ENCODE results near the gene IL6R. TPM values are rescaled to one million over a fixed set of nuclear protein-coding genes. Genes with fewer than 3 reads are reported as not detected.

The IL6R gene
- total and polyA plus RNA-seq, 2 of the 4 experiments (the other 2 are of a cell fraction), result 5.3 to 9.5 TPM

DNA sequence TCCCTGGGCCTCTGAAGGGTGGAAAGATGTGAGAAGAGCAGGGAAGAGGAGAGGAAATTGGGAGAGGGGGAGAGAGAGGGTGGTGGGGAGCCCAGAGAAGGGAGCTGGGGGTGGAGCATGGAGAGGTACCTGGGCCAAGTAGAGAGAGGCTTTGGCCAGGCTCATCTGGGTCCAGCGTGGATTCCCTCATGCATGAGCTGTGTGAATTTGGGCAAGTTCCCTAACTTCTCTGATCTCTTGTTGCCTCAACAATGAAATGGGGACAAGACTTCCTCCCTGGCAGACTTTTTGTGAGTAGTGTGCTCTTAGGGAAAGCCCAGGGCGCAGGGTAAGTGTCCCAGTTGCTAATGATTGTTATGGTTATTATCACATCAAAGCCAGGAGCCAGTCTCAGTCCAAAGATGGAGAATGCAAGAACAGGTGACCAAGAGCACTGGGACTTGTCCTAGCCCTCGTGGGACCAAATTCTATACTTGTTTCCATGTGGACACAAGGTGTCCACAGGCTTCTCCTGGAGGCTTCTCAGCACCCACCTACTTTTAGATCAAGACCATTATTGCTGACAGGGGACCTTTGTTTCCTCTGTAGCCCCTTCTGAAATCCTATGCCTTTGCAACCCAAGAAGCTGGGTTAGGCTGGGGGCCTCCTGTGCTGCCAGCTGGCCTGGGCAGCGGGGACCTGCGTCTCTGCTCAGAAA, 13.9 kb downstream of the IL6R start:
- POLR2A ChIA-PET (ENCODE audit: unreplicated experiment), result no interaction called here
- no peaks in the 10 kb centered on the region for H3K27me3 ChIP-seq (ENCODE audit: control insufficient read depth, insufficient read depth, low read length)
- no peak overlapping the region for H3K56ac ChIP-seq (ENCODE audit: extremely low read depth, insufficient read depth, low read length)
- H3K4me3 ChIP-seq (ENCODE audit: insufficient read depth, low read depth, low read length), result no peak overlapping the region
- H3K4me2 ChIP-seq (ENCODE audit: low read depth, low read length), result peak overlapping the region; percentile 38; the same call in 1 of the 2 replicates
- in situ Hi-C loops (cut with MboI; ENCODE audit: low sequenced_read_pairs) (no loop called here), intact Hi-C loops (cut with micrococcal nuclease) (loop anchor here (1.0 kb wide), 1 partner anchor 13 kb away; no protein-coding TSS in a partner anchor), dilution Hi-C loops (cut with HindIII; ENCODE audit: low sequenced_read_pairs, unreplicated experiment) (no loop called here)
- H3K27ac ChIP-seq (ENCODE audit: insufficient read depth, low read length), result peak overlapping the region; percentile 78
- H2AFZ ChIP-seq (replicated peaks; ENCODE audit: low read length, poor library complexity), result no peak overlapping the region
- H2BK120ac ChIP-seq (ENCODE audit: low read depth, low read length), result peak overlapping the region; percentile 67
- no peak for ATAC-seq (ENCODE audit: low read depth)
- no peaks in the 10 kb centered on the region; the same call in 1 of the 2 replicates for H3K36me3 ChIP-seq (ENCODE audit: control insufficient read depth, insufficient read depth, low read length)
- H3K79me1 ChIP-seq (ENCODE audit: low read depth in 1 of 2, low read length in 2 of 2), result peaks cover 0 to 21% of the 10 kb centered on the region in 2 experiments; a peak in 1 of 4 replicates
- DNase-seq, result no peak
- 0 out of 4 replicates have a peak overlapping the region, but pooled peaks of 1 of the 2 experiments have one; percentile 3 for H4K8ac ChIP-seq (ENCODE audit: low read depth in 2 of 2, low read length in 2 of 2)
- H3K4ac ChIP-seq (ENCODE audit: low read depth, low read length), result peak overlapping the region; percentile 80
- no peaks in the 10 kb centered on the region for H3K9me3 ChIP-seq (ENCODE audit: control insufficient read depth, insufficient read depth, low read length)
- H3K14ac ChIP-seq (replicated peaks; ENCODE audit: low read depth, low read length), result peak overlapping the region; percentile 54; the same call in 1 of the 2 replicates
- H3K9ac ChIP-seq (ENCODE audit: low read depth, low read length), result peak overlapping the region; percentile 11; the same call in 1 of the 2 replicates
- peak overlapping the region; percentile 30; the same call in 2 of the 3 replicates for H2BK15ac ChIP-seq (ENCODE audit: low read depth, low read length)
- H2AK5ac ChIP-seq (ENCODE audit: low read depth, low read length), result peak overlapping the region; percentile 95
- CTCF ChIA-PET, result interaction anchor here (0.9 to 2.2 kb wide), 2 partner anchors 13 to 44 kb away, joined by 3 to 9 read pairs; no protein-coding TSS in a partner anchor
- H3K18ac ChIP-seq (ENCODE audit: low read depth, low read length), result peak overlapping the region; percentile 35
- H3K23ac ChIP-seq (ENCODE audit: low read depth, low read length), result no peak overlapping the region
- no peak for TF ChIP-seq NFE2L2 (IDR thresholded peaks at IDR 0.05; ENCODE audit: low read depth, low read length)
- TF ChIP-seq BHLHE40 (IDR thresholded peaks at IDR 0.05; ENCODE audit: low read depth, low read length), result no peak
- peak; percentile 45; the same call in 1 of the 2 replicates for TF ChIP-seq MAFK (IDR thresholded peaks at IDR 0.05; ENCODE audit: low read depth, low read length)
- no peak for TF ChIP-seq RCOR1 (IDR thresholded peaks at IDR 0.05; ENCODE audit: insufficient replicate concordance, low read length)
- H2BK5ac ChIP-seq (ENCODE audit: low read depth, low read length, poor library complexity, severe bottlenecking), result peak overlapping the region; percentile 8
- peaks cover 41% of the 10 kb centered on the region for H3K4me1 ChIP-seq (ENCODE audit: control insufficient read depth, insufficient read depth, low read length)
- H3K9me1 ChIP-seq (ENCODE audit: insufficient read depth, low read length), result peaks cover 13% of the 10 kb centered on the region
- H4K5ac ChIP-seq (ENCODE audit: low read depth, low read length), result peak overlapping the region; percentile 20; the same call in 1 of the 2 replicates
- peak overlapping the region; percentile 73 for H2AK9ac ChIP-seq (replicated peaks; ENCODE audit: low read depth, low read length, poor library complexity)
- H4K91ac ChIP-seq (ENCODE audit: insufficient read depth, low read depth, low read length), result peak overlapping the region; percentile 10
- BruUV-seq (replicated peaks), result no TSS peak
- peaks cover 24% of the 10 kb centered on the region for H4K20me1 ChIP-seq (ENCODE audit: insufficient read depth, low read length)
- H2BK20ac ChIP-seq (ENCODE audit: low read depth, low read length), result peak overlapping the region; percentile 54
- 39% methylated on average over 4 of the region's 5 CpGs; no CpG with 5 or more reads in 1 of the 2 experiments for WGBS, 2 experiments (ENCODE audit: extremely low coverage in 2 of 2, insufficient read length in 1 of 2)

Measured in IMR-90 (cell line).